Progenitor cell of endocrine pancreas (in vitro differentiated cells): Measurements from ENCODE around the gene FNDC5. TPM values are rescaled to one million over a fixed set of nuclear protein-coding genes. Genes with fewer than 3 reads are reported as not detected.

Source experiments
- DNase-seq: peaks from one replicate; pipeline ENCODE4 v3.0.0; 2021; ENCODE audit warnings: low spot score; ENCODE audit not compliant: unreplicated experiment
- H3K27ac Mint-ChIP-seq: 2 replicates; pipeline ENCODE4 v1.8.0; 2021; ENCODE audit warnings: mild to moderate bottlenecking, moderate library complexity, mixed read lengths
- H3K27me3 Mint-ChIP-seq: 2 replicates; pipeline ENCODE4 v1.8.0; 2021; ENCODE audit warnings: mixed read lengths
- H3K36me3 Mint-ChIP-seq: 2 replicates; pipeline ENCODE4 v1.8.0; 2022; ENCODE audit warnings: mixed read lengths; ENCODE audit not compliant: insufficient read depth
- H3K4me1 Mint-ChIP-seq: 2 replicates; pipeline ENCODE4 v1.8.0; 2021; ENCODE audit warnings: low read depth, mixed read lengths
- H3K4me3 Mint-ChIP-seq: 2 replicates; pipeline ENCODE4 v1.8.0; 2021; ENCODE audit warnings: low read depth, mild to moderate bottlenecking, moderate library complexity, mixed read lengths
- H3K9me3 Mint-ChIP-seq: 2 replicates; pipeline ENCODE4 v1.8.0; 2021; ENCODE audit warnings: low read depth, mixed read lengths
- total RNA-seq: library from RNA; stranded (reverse); gene quantifications from 2 replicates; pipeline ENCODE4 v1.2.1, GENCODE V29; 2021
- TF ChIP-seq, protein P1 (sequence below): fragments of 200-600 bp; sonication (generic); IDR thresholded peaks from one replicate; pipeline ENCODE4 v1.5.0; 2021; ENCODE audit warnings: antibody characterized with exemption, mild to moderate bottlenecking; ENCODE audit not compliant: unreplicated experiment

Gene FNDC5
- total RNA-seq, 1 donor from 2014 or later: 6.3 TPM

DNA sequence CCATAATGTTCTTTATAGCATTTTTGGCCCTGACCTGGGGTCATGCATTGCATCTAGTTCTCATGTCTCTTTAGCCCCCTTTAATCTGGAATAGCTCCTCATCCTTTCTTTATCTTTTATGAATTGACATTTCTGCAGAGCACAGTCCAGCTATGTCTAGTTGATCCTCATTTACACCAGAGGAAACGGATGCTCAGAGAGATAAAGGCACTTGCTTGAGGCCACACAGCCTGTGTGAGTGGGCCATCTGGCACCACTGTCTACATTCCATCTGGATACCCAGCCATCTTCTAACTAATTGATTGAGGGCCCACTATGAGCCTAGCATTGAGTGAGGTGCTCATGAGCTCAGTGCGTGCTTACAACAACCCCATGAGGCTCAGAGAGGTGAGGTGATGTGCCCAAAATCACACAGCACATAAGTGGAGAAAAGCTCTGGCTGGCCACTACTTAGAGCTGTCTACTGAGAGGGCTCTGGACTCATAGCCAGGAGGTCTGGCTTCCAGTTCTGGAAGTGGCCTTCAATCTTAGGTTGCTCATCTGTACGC lies 19.1 kb upstream of the FNDC5 start:
- peaks cover 78% of the 10 kb centered on the region for H3K27me3 Mint-ChIP-seq
- no peaks in the 10 kb centered on the region for H3K36me3 Mint-ChIP-seq
- DNase-seq: no peak
- TF ChIP-seq, protein P1, sequence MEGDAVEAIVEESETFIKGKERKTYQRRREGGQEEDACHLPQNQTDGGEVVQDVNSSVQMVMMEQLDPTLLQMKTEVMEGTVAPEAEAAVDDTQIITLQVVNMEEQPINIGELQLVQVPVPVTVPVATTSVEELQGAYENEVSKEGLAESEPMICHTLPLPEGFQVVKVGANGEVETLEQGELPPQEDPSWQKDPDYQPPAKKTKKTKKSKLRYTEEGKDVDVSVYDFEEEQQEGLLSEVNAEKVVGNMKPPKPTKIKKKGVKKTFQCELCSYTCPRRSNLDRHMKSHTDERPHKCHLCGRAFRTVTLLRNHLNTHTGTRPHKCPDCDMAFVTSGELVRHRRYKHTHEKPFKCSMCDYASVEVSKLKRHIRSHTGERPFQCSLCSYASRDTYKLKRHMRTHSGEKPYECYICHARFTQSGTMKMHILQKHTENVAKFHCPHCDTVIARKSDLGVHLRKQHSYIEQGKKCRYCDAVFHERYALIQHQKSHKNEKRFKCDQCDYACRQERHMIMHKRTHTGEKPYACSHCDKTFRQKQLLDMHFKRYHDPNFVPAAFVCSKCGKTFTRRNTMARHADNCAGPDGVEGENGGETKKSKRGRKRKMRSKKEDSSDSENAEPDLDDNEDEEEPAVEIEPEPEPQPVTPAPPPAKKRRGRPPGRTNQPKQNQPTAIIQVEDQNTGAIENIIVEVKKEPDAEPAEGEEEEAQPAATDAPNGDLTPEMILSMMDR: no peak
- peaks cover 3% of the 10 kb centered on the region for H3K4me1 Mint-ChIP-seq
- H3K9me3 Mint-ChIP-seq: no peaks in the 10 kb centered on the region
- no peak overlapping the region for H3K4me3 Mint-ChIP-seq
- H3K27ac Mint-ChIP-seq: no peak overlapping the region

DNA sequence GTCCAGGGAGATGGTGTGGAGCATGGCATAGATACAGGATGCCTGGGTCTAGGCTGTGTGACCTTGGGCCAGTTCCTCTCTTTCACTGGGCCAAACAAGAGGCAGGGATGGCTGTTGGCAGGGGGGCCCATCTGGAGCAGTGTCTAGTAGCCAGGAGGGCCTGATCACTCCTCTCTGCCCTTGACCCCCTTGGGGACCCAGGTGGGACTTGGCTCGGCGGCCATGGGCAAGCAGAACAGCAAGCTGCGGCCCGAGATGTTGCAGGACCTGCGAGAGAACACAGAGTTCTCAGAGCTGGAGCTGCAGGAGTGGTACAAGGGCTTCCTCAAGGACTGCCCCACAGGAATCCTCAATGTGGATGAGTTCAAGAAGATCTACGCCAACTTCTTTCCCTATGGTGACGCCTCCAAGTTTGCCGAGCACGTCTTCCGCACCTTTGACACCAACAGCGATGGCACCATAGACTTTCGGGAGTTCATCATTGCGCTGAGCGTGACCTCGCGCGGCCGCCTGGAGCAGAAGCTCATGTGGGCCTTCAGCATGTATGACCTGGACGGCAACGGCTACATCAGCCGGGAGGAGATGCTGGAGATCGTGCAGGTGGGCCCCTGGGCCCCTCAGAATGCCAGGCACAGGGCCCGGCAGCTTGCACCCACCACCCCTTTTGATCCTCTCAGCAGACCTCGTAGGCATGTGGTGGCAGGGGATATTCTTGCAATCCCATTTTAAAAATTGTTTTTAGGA lies 18.1 kb upstream of the FNDC5 start:
- DNase-seq: no peak
- Mint-ChIP-seq H3K36me3 (no peaks in the 10 kb centered on the region), H3K4me1 (peaks cover 3% of the 10 kb centered on the region), H3K4me3 (no peak overlapping the region), H3K27me3 (peaks cover 84% of the 10 kb centered on the region), H3K27ac (no peak overlapping the region), H3K9me3 (no peaks in the 10 kb centered on the region)
- TF ChIP-seq, protein P1: no peak

DNA sequence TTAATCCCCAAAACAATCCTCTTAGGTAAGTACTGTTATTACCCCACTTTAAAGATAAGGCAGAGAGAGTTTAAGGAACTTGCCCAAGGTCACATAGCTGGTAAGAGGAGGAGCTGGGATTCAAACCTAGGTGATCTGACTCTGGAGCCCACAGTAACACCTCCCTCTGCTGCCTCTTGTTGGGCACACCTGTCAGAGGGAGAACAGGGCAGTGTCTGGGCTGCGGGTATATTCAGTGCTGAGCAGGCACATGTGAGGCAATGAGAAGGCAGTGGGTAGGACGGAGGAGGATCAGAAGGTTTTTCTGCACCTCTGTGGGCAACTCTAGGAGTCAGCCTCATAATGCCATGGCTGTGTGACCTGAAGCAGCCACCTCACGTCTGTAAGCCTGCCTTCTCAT lies 17.4 kb upstream of the FNDC5 start:
- Mint-ChIP-seq H3K27me3 (peaks cover 85% of the 10 kb centered on the region), H3K4me3 (no peak overlapping the region), H3K4me1 (no peaks in the 10 kb centered on the region), H3K36me3 (no peaks in the 10 kb centered on the region), H3K27ac (no peak overlapping the region), H3K9me3 (no peaks in the 10 kb centered on the region)
- no peak for DNase-seq
- TF ChIP-seq, protein P1: no peak

DNA sequence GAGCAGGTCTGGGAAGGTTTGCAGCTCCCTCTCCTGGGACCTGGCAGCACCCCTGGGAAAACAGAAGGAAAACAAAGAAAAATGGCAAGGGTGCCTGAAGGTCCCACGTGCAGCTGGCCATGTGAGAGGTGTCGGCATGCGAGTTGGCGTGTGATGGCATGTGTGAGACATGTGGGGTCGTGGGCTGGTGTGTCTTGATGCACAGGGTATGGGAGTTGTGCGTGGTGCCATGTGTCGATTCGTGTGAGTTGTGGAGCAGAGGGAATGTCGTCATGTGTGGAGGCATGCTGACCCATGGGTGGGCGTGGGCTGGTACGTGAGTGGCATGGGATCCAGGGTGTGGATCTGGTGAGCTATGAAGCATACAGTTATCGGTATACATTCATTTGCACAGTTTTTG lies 16.9 kb upstream of the FNDC5 start:
- H3K4me3 Mint-ChIP-seq: no peak overlapping the region
- no peaks in the 10 kb centered on the region for H3K9me3 Mint-ChIP-seq
- H3K4me1 Mint-ChIP-seq: no peaks in the 10 kb centered on the region
- H3K36me3 Mint-ChIP-seq: no peaks in the 10 kb centered on the region
- H3K27ac Mint-ChIP-seq: no peak overlapping the region
- DNase-seq: no peak
- TF ChIP-seq, protein P1: no peak
- H3K27me3 Mint-ChIP-seq: peaks cover 82% of the 10 kb centered on the region

DNA sequence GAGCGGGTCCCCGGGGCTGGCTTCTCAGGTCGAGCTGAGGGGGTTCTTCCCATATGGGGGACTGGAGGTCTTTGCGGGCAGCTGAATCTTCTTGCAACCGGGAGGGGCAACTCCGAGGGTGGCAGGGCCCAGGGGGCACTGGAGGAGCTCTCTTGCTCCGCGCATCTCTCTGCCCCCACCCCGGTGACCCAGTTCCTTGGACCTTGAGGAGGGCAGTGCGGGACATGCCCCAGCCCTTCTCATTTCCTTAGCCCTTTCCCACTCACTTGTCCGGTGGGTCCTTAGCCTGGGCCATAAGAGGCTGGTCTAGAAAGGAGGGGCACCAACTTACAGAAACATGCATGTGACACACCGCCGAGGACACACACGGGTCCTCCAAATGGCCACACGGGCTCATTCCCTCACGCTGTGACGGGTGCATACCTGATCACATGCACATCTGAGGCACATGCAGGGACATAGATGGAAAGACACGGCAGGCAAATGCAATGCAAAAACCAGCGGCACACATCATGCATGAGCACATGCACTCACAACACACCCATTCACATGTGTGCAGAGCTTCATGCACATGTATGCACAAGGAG lies 16.2 kb upstream of the FNDC5 start:
- H3K4me3 Mint-ChIP-seq: no peak overlapping the region
- no peak overlapping the region for H3K27ac Mint-ChIP-seq
- no peaks in the 10 kb centered on the region for H3K9me3 Mint-ChIP-seq
- no peaks in the 10 kb centered on the region for H3K36me3 Mint-ChIP-seq
- no peak for DNase-seq
- H3K27me3 Mint-ChIP-seq: peaks cover 76% of the 10 kb centered on the region
- H3K4me1 Mint-ChIP-seq: no peaks in the 10 kb centered on the region
- TF ChIP-seq, protein P1: no peak
